ENCODE measurements around the gene RNASEL. TPM values are rescaled to one million over a fixed set of nuclear protein-coding genes. Genes with fewer than 3 reads are reported as not detected.

Gene RNASEL
- total and polyA plus RNA-seq, 11 donors: 1.4 to 6.3 (median 2.7) TPM

DNA sequence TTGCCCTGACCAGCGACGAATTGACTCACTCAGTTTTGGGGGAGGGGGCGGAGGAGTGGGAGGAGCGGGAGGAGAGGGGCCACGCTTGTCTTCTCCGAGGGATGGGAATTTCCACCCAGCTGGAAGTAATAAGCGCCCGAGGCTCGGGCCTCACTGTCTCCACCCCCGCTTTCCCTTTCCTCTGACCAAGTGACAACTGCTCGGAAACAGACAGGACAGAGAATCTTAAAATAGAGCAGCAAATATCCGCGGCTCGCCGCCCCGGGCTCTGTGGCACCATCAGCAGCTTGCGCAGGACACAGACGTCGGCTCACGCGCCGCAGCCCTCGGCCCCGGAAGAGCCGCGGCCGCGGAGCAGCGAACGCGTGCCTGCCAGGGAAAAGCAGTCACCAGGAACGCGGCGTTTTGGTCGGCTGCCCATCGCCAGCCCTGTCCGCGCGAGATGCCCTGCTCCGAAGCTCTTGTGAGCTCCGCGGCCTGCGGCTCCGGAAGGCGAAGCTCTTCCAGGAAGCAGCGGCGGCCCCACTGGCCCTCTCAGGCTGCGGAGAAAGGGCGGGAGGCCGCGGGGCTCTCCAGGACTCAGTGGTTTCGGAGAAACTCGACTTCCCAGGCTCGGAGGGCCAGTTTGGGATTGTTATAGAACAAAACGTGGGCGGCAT lies 25.9 kb upstream of the RNASEL start:
- peak in 1 of 2 donors; percentile 72 for TF ChIP-seq POLR2A (IDR thresholded peaks at IDR 0.05)
- TF ChIP-seq, protein P1, sequence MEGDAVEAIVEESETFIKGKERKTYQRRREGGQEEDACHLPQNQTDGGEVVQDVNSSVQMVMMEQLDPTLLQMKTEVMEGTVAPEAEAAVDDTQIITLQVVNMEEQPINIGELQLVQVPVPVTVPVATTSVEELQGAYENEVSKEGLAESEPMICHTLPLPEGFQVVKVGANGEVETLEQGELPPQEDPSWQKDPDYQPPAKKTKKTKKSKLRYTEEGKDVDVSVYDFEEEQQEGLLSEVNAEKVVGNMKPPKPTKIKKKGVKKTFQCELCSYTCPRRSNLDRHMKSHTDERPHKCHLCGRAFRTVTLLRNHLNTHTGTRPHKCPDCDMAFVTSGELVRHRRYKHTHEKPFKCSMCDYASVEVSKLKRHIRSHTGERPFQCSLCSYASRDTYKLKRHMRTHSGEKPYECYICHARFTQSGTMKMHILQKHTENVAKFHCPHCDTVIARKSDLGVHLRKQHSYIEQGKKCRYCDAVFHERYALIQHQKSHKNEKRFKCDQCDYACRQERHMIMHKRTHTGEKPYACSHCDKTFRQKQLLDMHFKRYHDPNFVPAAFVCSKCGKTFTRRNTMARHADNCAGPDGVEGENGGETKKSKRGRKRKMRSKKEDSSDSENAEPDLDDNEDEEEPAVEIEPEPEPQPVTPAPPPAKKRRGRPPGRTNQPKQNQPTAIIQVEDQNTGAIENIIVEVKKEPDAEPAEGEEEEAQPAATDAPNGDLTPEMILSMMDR (IDR thresholded peaks at IDR 0.05): no peak
- Histone ChIP-seq H3K4me1 (peaks cover 7 to 37% (median 26%) of the 10 kb centered on the region in 12 donors), H3K4me3 (peak overlapping the region; percentile 19 to 63 (median 56)), H3K27me3 (peaks cover 0 to 10% (median 0%) of the 10 kb centered on the region in 9 donors), H3K27ac (peak overlapping the region; percentile 86 to 99 (median 94)), H3K9me3 (peaks cover 0 to 8% (median 0%) of the 10 kb centered on the region in 12 donors), H3K36me3 (no peaks in the 10 kb centered on the region)
- ATAC-seq: peak; percentile 84 to 94 (median 92)
- WGBS, 4 donors: 0 to 1% (median 1%) methylated on average over 29 to 56 of the region's 56 CpGs
- intact Hi-C loops (cut with DNase I): loop anchor here in 1 of 10 donors (1.0 kb wide), 1 partner anchor 11 kb away; the partner anchor contains the start of gene RGS16
- peak; percentile 89 to 92 (median 89) for DNase-seq

DNA sequence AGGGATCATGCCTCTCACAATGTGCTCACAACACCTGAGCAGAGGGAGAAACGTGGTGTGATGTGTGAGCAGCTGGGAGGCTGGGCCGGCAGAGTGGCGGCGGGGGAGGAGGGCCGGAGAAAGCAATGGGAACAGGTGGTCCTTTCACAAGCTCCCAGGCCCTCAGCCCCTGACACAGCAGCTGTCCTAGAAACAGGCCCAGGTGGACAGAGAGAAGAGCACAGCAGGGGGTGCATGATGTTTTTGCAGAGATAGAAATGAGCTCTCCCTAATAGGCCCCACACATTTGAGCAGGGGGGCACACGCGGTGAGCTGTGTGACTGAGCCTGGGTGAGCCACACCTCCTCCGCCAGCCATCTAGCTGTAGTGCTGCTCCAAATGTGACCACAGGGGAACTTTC lies 22.7 kb upstream of the RNASEL start:
- TF ChIP-seq, protein P1 (IDR thresholded peaks at IDR 0.05): no peak
- TF ChIP-seq POLR2A (IDR thresholded peaks at IDR 0.05): no peak
- ATAC-seq (no peak), DNase-seq (no peak)
- WGBS, 4 donors: 83 to 91% (median 87%) methylated on average over 8 of the region's 8 CpGs
- H3K27me3 ChIP-seq: peaks cover 0 to 6% (median 0%) of the 10 kb centered on the region in 9 donors
- no peak overlapping the region for H3K27ac ChIP-seq
- no peaks in the 10 kb centered on the region for H3K36me3 ChIP-seq
- no peaks in the 10 kb centered on the region for H3K9me3 ChIP-seq
- no peak overlapping the region for H3K4me3 ChIP-seq
- intact Hi-C loops (cut with DNase I): no loop called here
- peaks cover 7 to 44% (median 26%) of the 10 kb centered on the region in 12 donors for H3K4me1 ChIP-seq

DNA sequence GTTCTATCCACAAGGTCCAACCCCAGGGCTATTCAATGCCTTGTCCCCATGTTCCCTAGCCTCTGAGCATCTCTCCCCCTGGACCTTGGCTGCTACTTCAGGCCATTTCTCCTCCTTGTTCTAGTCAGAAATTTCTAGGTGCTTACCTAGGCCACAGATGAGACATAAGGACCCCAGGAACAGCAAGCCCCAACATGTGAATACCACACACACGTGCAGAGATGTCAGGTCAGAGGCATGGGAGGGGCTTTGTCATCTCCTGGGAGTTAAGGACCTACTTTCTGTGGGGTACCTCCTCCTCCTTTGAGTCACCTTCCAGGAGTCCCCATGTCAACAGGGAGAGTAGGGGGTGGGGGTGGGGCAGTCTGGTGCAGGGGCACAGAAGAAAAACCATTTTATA lies 22.3 kb upstream of the RNASEL start:
- DNase-seq: no peak
- TF ChIP-seq POLR2A (IDR thresholded peaks at IDR 0.05): no peak
- TF ChIP-seq, protein P1 (IDR thresholded peaks at IDR 0.05): no peak
- H3K36me3 ChIP-seq: no peaks in the 10 kb centered on the region
- H3K4me3 ChIP-seq: no peak overlapping the region
- intact Hi-C loops (cut with DNase I): no loop called here
- peaks cover 7 to 42% (median 24%) of the 10 kb centered on the region in 12 donors for H3K4me1 ChIP-seq
- H3K27ac ChIP-seq: peak overlapping the region in 1 of 12 donors; percentile 10
- peaks cover 0 to 3% (median 0%) of the 10 kb centered on the region in 9 donors for H3K27me3 ChIP-seq
- 73 to 100% (median 81%) methylated on average over 1 of the region's 1 CpG for WGBS, 4 donors
- H3K9me3 ChIP-seq: no peaks in the 10 kb centered on the region
- no peak for ATAC-seq

DNA sequence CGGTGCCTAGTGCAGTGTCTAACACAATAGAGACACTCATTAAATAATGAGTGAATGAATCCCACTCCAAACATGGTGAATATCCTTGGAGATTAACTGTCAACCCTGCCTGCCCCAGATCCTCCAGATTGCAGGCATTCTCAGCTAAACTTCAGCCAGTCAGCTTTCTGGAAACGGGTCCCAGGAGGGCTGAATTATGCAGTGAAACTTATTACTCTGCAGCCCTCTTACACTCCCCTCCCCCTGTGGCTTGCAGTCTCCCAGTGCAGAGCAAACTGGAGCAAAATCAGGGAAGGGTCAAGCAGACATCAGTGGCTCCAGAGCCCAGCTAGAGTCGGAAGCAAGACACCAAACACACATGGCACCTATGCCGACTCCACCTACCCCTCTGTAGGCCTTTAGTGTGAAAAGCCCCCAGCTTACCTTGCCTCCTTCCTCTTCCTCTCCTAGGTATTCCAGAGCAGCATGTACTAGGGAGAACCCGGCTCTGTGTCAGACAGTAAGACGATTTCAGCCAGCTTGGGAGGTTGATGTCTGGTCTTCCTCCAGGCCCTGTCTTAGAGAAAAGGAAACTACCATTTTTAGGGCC lies 21.6 kb upstream of the RNASEL start:
- ATAC-seq (no peak), DNase-seq (peak in 1 of 5 donors; percentile 45)
- TF ChIP-seq POLR2A (IDR thresholded peaks at IDR 0.05): no peak
- TF ChIP-seq, protein P1 (IDR thresholded peaks at IDR 0.05): no peak
- peak overlapping the region in 1 of 12 donors; percentile 10 for H3K27ac ChIP-seq
- peaks cover 6 to 35% (median 17%) of the 10 kb centered on the region in 12 donors for H3K4me1 ChIP-seq
- 72 to 83% (median 76%) methylated on average over 6 of the region's 6 CpGs for WGBS, 4 donors
- no peak overlapping the region for H3K4me3 ChIP-seq
- no peaks in the 10 kb centered on the region for H3K9me3 ChIP-seq
- intact Hi-C loops (cut with DNase I): no loop called here
- H3K36me3 ChIP-seq: no peaks in the 10 kb centered on the region
- peaks cover 0 to 3% (median 0%) of the 10 kb centered on the region in 9 donors for H3K27me3 ChIP-seq
